ENCODE measurements around the gene HADHA.

GRCh38 chr2:26144953-26145680, 99.3 kb downstream of the HADHA start:
- TF ChIP-seq, protein P1, sequence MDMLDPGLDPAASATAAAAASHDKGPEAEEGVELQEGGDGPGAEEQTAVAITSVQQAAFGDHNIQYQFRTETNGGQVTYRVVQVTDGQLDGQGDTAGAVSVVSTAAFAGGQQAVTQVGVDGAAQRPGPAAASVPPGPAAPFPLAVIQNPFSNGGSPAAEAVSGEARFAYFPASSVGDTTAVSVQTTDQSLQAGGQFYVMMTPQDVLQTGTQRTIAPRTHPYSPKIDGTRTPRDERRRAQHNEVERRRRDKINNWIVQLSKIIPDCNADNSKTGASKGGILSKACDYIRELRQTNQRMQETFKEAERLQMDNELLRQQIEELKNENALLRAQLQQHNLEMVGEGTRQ (CRISPR knock-in tag; IDR thresholded peaks at IDR 0.05) = no peak
- TF ChIP-seq CTCF (IDR thresholded peaks at IDR 0.05) = peak; percentile 65
- TF ChIP-seq ZNF425 (CRISPR knock-in tag; conservative IDR thresholded peaks at IDR 0.05) = no peak
- no peak for TF ChIP-seq NR3C1 (CRISPR knock-in tag; conservative IDR thresholded peaks at IDR 0.05; ENCODE audit: low read depth)
- no peak for TF ChIP-seq HMGXB4 (CRISPR knock-in tag; IDR thresholded peaks at IDR 0.05)
- no peak for TF ChIP-seq JUN (CRISPR knock-in tag; IDR thresholded peaks at IDR 0.05)
- no peak for TF ChIP-seq FOXJ3 (CRISPR knock-in tag; IDR thresholded peaks at IDR 0.05; ENCODE audit: borderline replicate concordance)
- no peak for TF ChIP-seq ESRRA (CRISPR knock-in tag; IDR thresholded peaks at IDR 0.05; ENCODE audit: borderline replicate concordance)
- no peak for TF ChIP-seq CBFB (CRISPR knock-in tag; IDR thresholded peaks at IDR 0.05; ENCODE audit: low read depth)
- no peak for TF ChIP-seq ZNF263 (CRISPR knock-in tag; IDR thresholded peaks at IDR 0.05; ENCODE audit: low read depth)
- TF ChIP-seq TEAD1 (CRISPR knock-in tag; IDR thresholded peaks at IDR 0.05) = no peak
